Neural cell (in vitro differentiated cells): ENCODE measurements around the gene PRND. TPM values are rescaled to one million over a fixed set of nuclear protein-coding genes. Genes with fewer than 3 reads are reported as not detected.

Source experiments
- H2AFZ ChIP-seq: fragments of 200-600, 300-800 bp; sonication (generic), shearing (Covaris generic); 2 replicates; pipeline ENCODE4 v1.6.0; 2014; ENCODE audit warnings: low read depth, mild to moderate bottlenecking, antibody characterized with exemption, low read length, moderate library complexity
- H3F3A ChIP-seq: fragments of 200-600 bp; shearing (Covaris generic); 2 replicates; pipeline ENCODE4 v1.6.1; 2016; ENCODE audit warnings: mild to moderate bottlenecking, moderate library complexity, mixed read lengths, antibody characterized with exemption, low read length; ENCODE audit not compliant: insufficient read depth, poor library complexity, severe bottlenecking
- H3K27ac ChIP-seq: fragments of 200-600, 300-800 bp; sonication (generic), shearing (Covaris generic); 2 replicates; pipeline ENCODE4 v1.5.1; 2014; ENCODE audit warnings: mild to moderate bottlenecking, low read length, moderate library complexity
- H3K27me3 ChIP-seq: fragments of 300-800, 200-600 bp; sonication (generic), shearing (Covaris generic); 2 replicates; pipeline ENCODE4 v1.6.0; 2014; ENCODE audit warnings: mild to moderate bottlenecking, low read depth, low read length, moderate library complexity; ENCODE audit not compliant: insufficient read depth
- H3K36me3 ChIP-seq: fragments of 300-800, 200-600 bp; sonication (generic), shearing (Covaris generic); 2 replicates; pipeline ENCODE4 v1.5.1; 2014; ENCODE audit warnings: mild to moderate bottlenecking, antibody characterized with exemption, low read length, moderate library complexity; ENCODE audit not compliant: insufficient read depth
- H3K4me2 ChIP-seq: fragments of 300-800, 200-600 bp; sonication (generic), shearing (Covaris generic); 2 replicates; pipeline ENCODE4 v1.6.0; 2014; ENCODE audit warnings: mild to moderate bottlenecking, low read length
- H3K4me3 ChIP-seq: fragments of 300-800, 200-600 bp; sonication (generic), shearing (Covaris generic); 2 replicates; pipeline ENCODE4 v1.5.1; 2014; ENCODE audit warnings: mild to moderate bottlenecking, low read length, moderate library complexity
- H3K79me2 ChIP-seq: fragments of 200-600 bp; shearing (Covaris generic); replicated peaks from 2 replicates; pipeline ENCODE4 v1.6.0; 2014; ENCODE audit warnings: mild to moderate bottlenecking, low read length, moderate library complexity; ENCODE audit not compliant: insufficient read depth
- H3K9ac ChIP-seq: fragments of 300-800, 200-600 bp; sonication (generic), shearing (Covaris generic); 2 replicates; pipeline ENCODE4 v1.6.1; 2016; ENCODE audit warnings: mild to moderate bottlenecking, low read length, mixed read lengths
- H3K9me2 ChIP-seq: fragments of 200-600 bp; shearing (Covaris generic); 2 replicates; pipeline ENCODE4 v1.6.1; 2016; ENCODE audit warnings: mild to moderate bottlenecking, low read length, mixed read lengths; ENCODE audit not compliant: insufficient read depth
- H3K9me3 ChIP-seq: fragments of 200-600, 300-800 bp; sonication (generic), shearing (Covaris generic); 2 replicates; pipeline ENCODE4 v1.6.1; 2016; ENCODE audit warnings: mild to moderate bottlenecking, mixed run types, low read length, moderate library complexity, mixed read lengths
- H4K20me1 ChIP-seq: fragments of 200-600 bp; shearing (Covaris generic); 2 replicates; pipeline ENCODE4 v1.6.1; 2016; ENCODE audit warnings: mild to moderate bottlenecking, mixed run types; ENCODE audit not compliant: insufficient read depth
- CTCF ChIP-seq: fragments of 450-650 bp; IDR thresholded peaks from 2 replicates; pipeline ENCODE4 v1.5.1; 2014; ENCODE audit warnings: antibody characterized with exemption, mild to moderate bottlenecking, moderate library complexity; ENCODE audit not compliant: poor library complexity, severe bottlenecking
- EP300 ChIP-seq: fragments of 450-650 bp; conservative IDR thresholded peaks from 2 replicates; pipeline ENCODE4 v1.6.1; 2014; ENCODE audit warnings: antibody characterized with exemption, mild to moderate bottlenecking, moderate library complexity; ENCODE audit not compliant: poor library complexity, severe bottlenecking
- EZH2 ChIP-seq: fragments of 200-600, 300-800 bp; shearing (Covaris generic), sonication (generic); IDR thresholded peaks from 2 replicates; pipeline ENCODE4 v1.6.1; 2014; ENCODE audit warnings: antibody characterized with exemption, low read length, borderline replicate concordance, mild to moderate bottlenecking; ENCODE audit not compliant: insufficient read depth, poor library complexity, severe bottlenecking
- MXI1 ChIP-seq: fragments of 450-650 bp; conservative IDR thresholded peaks from 2 replicates; pipeline ENCODE4 v1.6.1; 2014; ENCODE audit warnings: antibody characterized with exemption, mild to moderate bottlenecking; ENCODE audit not compliant: poor library complexity, severe bottlenecking
- POLR2AphosphoS5 ChIP-seq: IDR thresholded peaks from 2 replicates; pipeline ENCODE4 v1.6.1; 2012
- RAD21 ChIP-seq: fragments of 450-650 bp; conservative IDR thresholded peaks from 2 replicates; pipeline ENCODE4 v1.6.1; 2014; ENCODE audit warnings: antibody characterized with exemption, mild to moderate bottlenecking, moderate library complexity
- REST ChIP-seq: IDR thresholded peaks from 2 replicates; pipeline ENCODE4 v1.6.1; 2012; ENCODE audit warnings: borderline replicate concordance
- SMC3 ChIP-seq: fragments of 450-650 bp; conservative IDR thresholded peaks from 2 replicates; pipeline ENCODE4 v1.6.1; 2014; ENCODE audit warnings: antibody characterized with exemption, mild to moderate bottlenecking, moderate library complexity; ENCODE audit not compliant: poor library complexity
- TAF1 ChIP-seq: IDR thresholded peaks from 2 replicates; pipeline ENCODE4 v1.6.1; 2012; ENCODE audit warnings: low read depth
- polyA plus RNA-seq: library from polyadenylated mRNA; depleted of rRNA; stranded (reverse); fragments of >200 nt; gene quantifications from 2 replicates; pipeline ENCODE4 v1.2.3, GENCODE V29; 2014

PRND gene
- polyA plus RNA-seq, 1 donor from 2014 or later: not detected

GRCh38 chr20:4673371-4674001 lies 48.2 kb upstream of the PRND start:
- no peaks in the 10 kb centered on the region for H3K79me2 ChIP-seq
- no peaks in the 10 kb centered on the region for H4K20me1 ChIP-seq
- no peak overlapping the region for H3K9ac ChIP-seq
- no peaks in the 10 kb centered on the region for H3K27me3 ChIP-seq
- H3K9me3 ChIP-seq: no peaks in the 10 kb centered on the region
- H3K36me3 ChIP-seq: no peaks in the 10 kb centered on the region
- no peak overlapping the region for H3K4me3 ChIP-seq
- H3K9me2 ChIP-seq: no peaks in the 10 kb centered on the region
- no peak overlapping the region for H3K27ac ChIP-seq
- no peak overlapping the region for H3K4me2 ChIP-seq
- no peak overlapping the region for H2AFZ ChIP-seq
- TF ChIP-seq MXI1: no peak
- no peak for TF ChIP-seq REST
- no peak for TF ChIP-seq EZH2
- TF ChIP-seq TAF1: no peak
- no peak for TF ChIP-seq POLR2AphosphoS5
- no peaks in the 10 kb centered on the region for H3F3A ChIP-seq

GRCh38 chr20:4674672-4675071 lies 47.0 kb upstream of the PRND start:
- Histone ChIP-seq H3F3A (no peaks in the 10 kb centered on the region), H4K20me1 (no peaks in the 10 kb centered on the region), H3K9ac (no peak overlapping the region), H3K4me2 (no peak overlapping the region), H2AFZ (no peak overlapping the region), H3K79me2 (no peaks in the 10 kb centered on the region), H3K4me3 (no peak overlapping the region), H3K27me3 (no peaks in the 10 kb centered on the region), H3K9me2 (no peaks in the 10 kb centered on the region), H3K9me3 (no peaks in the 10 kb centered on the region), H3K36me3 (no peaks in the 10 kb centered on the region), H3K27ac (no peak overlapping the region)
- TF ChIP-seq EZH2: no peak

GRCh38 chr20:4677846-4678245 lies 43.9 kb upstream of the PRND start:
- Histone ChIP-seq H2AFZ (no peak overlapping the region), H3K9me2 (no peaks in the 10 kb centered on the region), H3K9ac (no peak overlapping the region), H3K36me3 (no peaks in the 10 kb centered on the region), H3F3A (no peaks in the 10 kb centered on the region), H3K79me2 (no peaks in the 10 kb centered on the region), H3K9me3 (no peaks in the 10 kb centered on the region), H3K27me3 (no peaks in the 10 kb centered on the region), H3K4me2 (no peak overlapping the region), H4K20me1 (no peaks in the 10 kb centered on the region), H3K4me3 (no peak overlapping the region), H3K27ac (no peak overlapping the region)
- TF ChIP-seq MXI1 (no peak), TAF1 (no peak), REST (no peak), SMC3 (no peak), POLR2AphosphoS5 (no peak), EZH2 (no peak), CTCF (no peak), RAD21 (no peak), EP300 (no peak)
